NCI-H226 (cell line): ENCODE measurements around the gene ELFN1.

Experiments used
- DNase-seq: peaks from one replicate; pipeline ENCODE4 v3.0.0-alpha.2; 2015

ELFN1 gene

GRCh38 chr7:1643270-1644092, 26.6 kb upstream of the ELFN1 start:
- DNase-seq: no peak

- DNase-seq: no peak
These were observed 25.6 kb upstream of the ELFN1 start for GRCh38 chr7:1644341-1645070.

- no peak for DNase-seq
These were observed 25.0 kb upstream of the ELFN1 start for GRCh38 chr7:1645071-1645409.

GRCh38 chr7:1645476-1645875, 24.6 kb upstream of the ELFN1 start:
- DNase-seq: no peak

GRCh38 chr7:1646391-1646790, 23.7 kb upstream of the ELFN1 start:
- no peak for DNase-seq

- no peak for DNase-seq
These were observed 22.9 kb upstream of the ELFN1 start for GRCh38 chr7:1646957-1647891.

- no peak for DNase-seq
These were observed 22.0 kb upstream of the ELFN1 start for GRCh38 chr7:1647961-1648672.

- no peak for DNase-seq
These were observed 20.2 kb upstream of the ELFN1 start for GRCh38 chr7:1649751-1650326.

GRCh38 chr7:1650363-1651030, 19.6 kb upstream of the ELFN1 start:
- no peak for DNase-seq

- DNase-seq: peak; percentile 28
These were observed 19.0 kb upstream of the ELFN1 start for GRCh38 chr7:1651031-1651446.

- no peak for DNase-seq
These were observed 18.2 kb upstream of the ELFN1 start for GRCh38 chr7:1651891-1652290.

- no peak for DNase-seq
These were observed 16.6 kb upstream of the ELFN1 start for GRCh38 chr7:1653500-1653899.

GRCh38 chr7:1654111-1654510, 16.0 kb upstream of the ELFN1 start:
- no peak for DNase-seq

GRCh38 chr7:1654738-1655475, 15.2 kb upstream of the ELFN1 start:
- no peak for DNase-seq

GRCh38 chr7:1659696-1660095, 10.4 kb upstream of the ELFN1 start:
- no peak for DNase-seq

GRCh38 chr7:1661461-1661860, 8.6 kb upstream of the ELFN1 start:
- DNase-seq: no peak

GRCh38 chr7:1662101-1662500, 8.0 kb upstream of the ELFN1 start:
- DNase-seq: no peak

GRCh38 chr7:1662767-1663166, 7.3 kb upstream of the ELFN1 start:
- no peak for DNase-seq

- DNase-seq: no peak
These were observed 6.9 kb upstream of the ELFN1 start for GRCh38 chr7:1663223-1663622.

- DNase-seq: no peak
These were observed 6.0 kb upstream of the ELFN1 start for GRCh38 chr7:1663857-1664651.
